Measurements from ENCODE around the gene HMG20A.

HMG20A gene

GRCh38 chr15:77478051-77478450 is 57.4 kb downstream of the HMG20A start:
- TF ChIP-seq CTCF (IDR thresholded peaks at IDR 0.05; ENCODE audit: borderline replicate concordance, control extremely low read depth, extremely low read depth, insufficient read depth, missing control alignments): no peak
- DNase-seq (ENCODE audit: low spot score): no peak
- in situ Hi-C loops (cut with MboI; ENCODE audit: low sequenced_read_pairs, unreplicated experiment): no loop called here

- in situ Hi-C loops (cut with MboI; ENCODE audit: low sequenced_read_pairs, unreplicated experiment): no loop called here
- no peak for TF ChIP-seq CTCF (IDR thresholded peaks at IDR 0.05; ENCODE audit: borderline replicate concordance, control extremely low read depth, extremely low read depth, insufficient read depth, missing control alignments)
- no peak for DNase-seq (ENCODE audit: low spot score)
These were observed 58.3 kb downstream of the HMG20A start for GRCh38 chr15:77479015-77479414.

- DNase-seq (ENCODE audit: low spot score): no peak
- in situ Hi-C loops (cut with MboI; ENCODE audit: low sequenced_read_pairs, unreplicated experiment): no loop called here
These were observed 60.4 kb downstream of the HMG20A start for GRCh38 chr15:77480859-77481633.

GRCh38 chr15:77481670-77482069 is 61.0 kb downstream of the HMG20A start:
- in situ Hi-C loops (cut with MboI; ENCODE audit: low sequenced_read_pairs, unreplicated experiment): no loop called here
- no peak for TF ChIP-seq CTCF (IDR thresholded peaks at IDR 0.05; ENCODE audit: borderline replicate concordance, control extremely low read depth, extremely low read depth, insufficient read depth, missing control alignments)
- no peak for DNase-seq (ENCODE audit: low spot score)

More at GRCh38 chr15:77480859-77481633, 60.4 kb downstream of the HMG20A start:
- TF ChIP-seq CTCF (IDR thresholded peaks at IDR 0.05; ENCODE audit: borderline replicate concordance, control extremely low read depth, extremely low read depth, insufficient read depth, missing control alignments): no peak

GRCh38 chr15:77482570-77482969 is 61.9 kb downstream of the HMG20A start:
- in situ Hi-C loops (cut with MboI; ENCODE audit: low sequenced_read_pairs, unreplicated experiment): no loop called here
- DNase-seq (ENCODE audit: low spot score): no peak
- TF ChIP-seq CTCF (IDR thresholded peaks at IDR 0.05; ENCODE audit: borderline replicate concordance, control extremely low read depth, extremely low read depth, insufficient read depth, missing control alignments): no peak

GRCh38 chr15:77483425-77484140 is 62.9 kb downstream of the HMG20A start:
- DNase-seq (ENCODE audit: low spot score): no peak
- in situ Hi-C loops (cut with MboI; ENCODE audit: low sequenced_read_pairs, unreplicated experiment): no loop called here
- TF ChIP-seq CTCF (IDR thresholded peaks at IDR 0.05; ENCODE audit: borderline replicate concordance, control extremely low read depth, extremely low read depth, insufficient read depth, missing control alignments): no peak
